HepG2 (cell line): Measurements from ENCODE around the gene CDK11B. TPM values are rescaled to one million over a fixed set of nuclear protein-coding genes. Genes with fewer than 3 reads are reported as not detected.

Experiments
- ATAC-seq: fragments of 200-7000 bp; cut with Tn5 transposase; 3 replicates; pipeline ENCODE4 v1.9.1; 2020; ENCODE audit warnings: mild to moderate bottlenecking, moderate library complexity
- BruUV-seq: library from RNA; stranded (reverse); fragments of 400-500 nt; replicated peaks from 2 replicates; lab custom pipeline; 2021; lab: Mats Ljungman, UMichigan
- CTCF ChIA-PET: fragments of 300-600 bp; formaldehyde crosslinking; extraction: SDS; loops from one replicate; lab custom pipeline; 2021; ENCODE audit warnings: low total read pairs, inconsistent platforms, low intra/inter-chr PET ratio; lab: Yijun Ruan, JAX
- POLR2A ChIA-PET: fragments of 350-600 bp; sonication (Branson Sonifier 250); formaldehyde crosslinking; loops from one replicate; lab custom pipeline; 2020; ENCODE audit warnings: antibody characterized with exemption, inconsistent platforms; lab: Yijun Ruan, JAX
- DNase-seq: peaks from one replicate; pipeline ENCODE4 v3.0.0-alpha.2; 2015; ENCODE audit warnings: low spot score
- FAIRE-seq: peaks from 3 replicates; lab custom pipeline; 2011; peaks lifted over from hg19 to GRCh38; lab: Jason Lieb, UNC
- H2AFZ ChIP-seq: one replicate; pipeline ENCODE4 v1.6.1; 2011; ENCODE audit warnings: low read length, inconsistent platforms
- H3K27ac ChIP-seq: fragments of 300-600 bp; 3 replicates; pipeline ENCODE4 v1.8.0; 2011; ENCODE audit warnings: mixed run types, mild to moderate bottlenecking, mixed read lengths, low read length, inconsistent platforms; ENCODE audit not compliant: insufficient read depth; ENCODE audit errors: extremely low read length
- H3K27me3 ChIP-seq, 2 experiments: fragments of 200-600 bp in 1 of 2; 2 replicates in 1 of 2; 3 replicates in 1 of 2; pipeline versions ENCODE4 v1.6.0 to v1.8.0; 2011; ENCODE audit warnings: low read length in 2 of 2, mild to moderate bottlenecking in 2 of 2, moderate library complexity in 2 of 2, inconsistent platforms in 1 of 2; ENCODE audit not compliant: insufficient read depth in 2 of 2, control insufficient read depth in 1 of 2
- H3K36me3 ChIP-seq, 2 experiments: fragments of 200-600 bp in 1 of 2; replicated peaks in 1 of 2; 2 replicates in 1 of 2; 3 replicates in 1 of 2; pipeline versions ENCODE4 v1.5.1 to v1.8.0; 2011; ENCODE audit warnings: low read length in 2 of 2, inconsistent platforms in 1 of 2; ENCODE audit not compliant: insufficient read depth in 2 of 2, control insufficient read depth in 1 of 2
- H3K4me1 ChIP-seq: 2 replicates; pipeline ENCODE4 v1.5.1; 2012; ENCODE audit warnings: low read length, inconsistent platforms; ENCODE audit not compliant: insufficient read depth
- H3K4me2 ChIP-seq: 2 replicates; pipeline ENCODE4 v1.6.0; 2011; ENCODE audit warnings: low read depth, low read length, inconsistent platforms
- H3K4me3 ChIP-seq, 3 experiments: fragments of 200-600 bp in 1 of 3; sonication (generic), shearing (Covaris generic) in 1 of 3; replicated peaks in 1 of 3; 2 replicates each; pipeline ENCODE4 v1.5.1; 2011 to 2016; ENCODE audit warnings: low read length in 3 of 3, inconsistent platforms in 2 of 3, low read depth in 2 of 3, mild to moderate bottlenecking in 2 of 3, control low read depth in 1 of 3, mixed read lengths in 1 of 3; ENCODE audit not compliant: insufficient read depth in 1 of 3
- H3K79me2 ChIP-seq: one replicate; pipeline ENCODE4 v1.6.1; 2011; ENCODE audit warnings: low read length, inconsistent platforms; ENCODE audit not compliant: insufficient read depth
- H3K9ac ChIP-seq: 2 replicates; pipeline ENCODE4 v1.6.0; 2011; ENCODE audit warnings: mild to moderate bottlenecking, low read depth, low read length, inconsistent platforms; ENCODE audit not compliant: insufficient read depth
- H3K9me3 ChIP-seq: 2 replicates; pipeline ENCODE4 v1.5.1; 2012; ENCODE audit warnings: mild to moderate bottlenecking, low read length
- H4K20me1 ChIP-seq: 2 replicates; pipeline ENCODE4 v1.6.0; 2011; ENCODE audit warnings: inconsistent platforms, mild to moderate bottlenecking, low read length, moderate library complexity; ENCODE audit not compliant: insufficient read depth
- ELF1 ChIP-seq: sonication (generic); formaldehyde crosslinking; IDR thresholded peaks from 2 replicates; pipeline ENCODE4 v1.4.0; 2020; ENCODE audit warnings: missing genetic modification reagents
- FIP1L1 ChIP-seq: fragments of 200-400 bp; formaldehyde crosslinking; IDR thresholded peaks from 2 replicates; pipeline ENCODE4 v1.6.1; 2018; ENCODE audit warnings: low read depth, mild to moderate bottlenecking, low read length, moderate library complexity, borderline replicate concordance; ENCODE audit not compliant: insufficient read depth
- GZF1 ChIP-seq: sonication (generic); formaldehyde crosslinking; IDR thresholded peaks from 2 replicates; pipeline ENCODE4 v1.5.1; 2020; ENCODE audit warnings: mild to moderate bottlenecking, missing genetic modification reagents
- IKZF4 ChIP-seq: sonication (generic); formaldehyde crosslinking; IDR thresholded peaks from 2 replicates; pipeline ENCODE4 v1.5.1; 2020; ENCODE audit warnings: borderline replicate concordance, mild to moderate bottlenecking, low read depth, missing genetic modification reagents; ENCODE audit errors: not compliant biosample characterization
- IRF2 ChIP-seq: IDR thresholded peaks from 2 replicates; pipeline ENCODE4 v1.6.1; 2018; ENCODE audit warnings: missing genetic modification reagents, missing compliant biosample characterization
- ISL2 ChIP-seq: sonication (generic); formaldehyde crosslinking; IDR thresholded peaks from 2 replicates; pipeline ENCODE4 v1.5.0; 2020; ENCODE audit warnings: missing genetic modification reagents
- KDM2A ChIP-seq: sonication (generic); formaldehyde crosslinking; IDR thresholded peaks from 2 replicates; pipeline ENCODE4 v1.4.0; 2020; ENCODE audit warnings: low read depth, missing genetic modification reagents, borderline replicate concordance
- KDM5B ChIP-seq: sonication (generic); formaldehyde crosslinking; IDR thresholded peaks from 2 replicates; pipeline ENCODE4 v1.4.0; 2020; ENCODE audit warnings: missing genetic modification reagents, mild to moderate bottlenecking, borderline replicate concordance
- KMT2B ChIP-seq: IDR thresholded peaks from 2 replicates; pipeline ENCODE4 v1.6.1; 2016; ENCODE audit warnings: missing genetic modification reagents, missing compliant biosample characterization
- PAWR ChIP-seq: sonication (generic); formaldehyde crosslinking; IDR thresholded peaks from 2 replicates; pipeline ENCODE4 v1.4.0; 2020; ENCODE audit warnings: missing genetic modification reagents, mild to moderate bottlenecking, borderline replicate concordance
- PHF5A ChIP-seq: IDR thresholded peaks from one replicate; pipeline ENCODE4 v1.6.1; 2018; ENCODE audit warnings: low read depth, missing genetic modification reagents; ENCODE audit not compliant: unreplicated experiment
- POLR2G ChIP-seq: fragments of 200-400 bp; formaldehyde crosslinking; IDR thresholded peaks from 2 replicates; pipeline ENCODE4 v1.6.1; 2018; ENCODE audit warnings: mild to moderate bottlenecking, low read depth, low read length, moderate library complexity
- PREB ChIP-seq: sonication (generic); formaldehyde crosslinking; IDR thresholded peaks from 2 replicates; pipeline ENCODE4 v1.4.0; 2020; ENCODE audit warnings: missing genetic modification reagents
- REPIN1 ChIP-seq: sonication (generic); formaldehyde crosslinking; IDR thresholded peaks from 2 replicates; pipeline ENCODE4 v1.8.0; 2022; ENCODE audit warnings: missing genetic modification reagents, low read depth, mild to moderate bottlenecking, borderline replicate concordance
- TBP ChIP-seq: sonication (generic); formaldehyde crosslinking; IDR thresholded peaks from 2 replicates; pipeline ENCODE4 v1.5.0; 2020; ENCODE audit warnings: missing genetic modification reagents
- ZNF414 ChIP-seq: sonication (generic); formaldehyde crosslinking; IDR thresholded peaks from 2 replicates; pipeline ENCODE4 v1.5.0; 2020; ENCODE audit warnings: missing genetic modification reagents
- ZNF556 ChIP-seq: sonication (generic); formaldehyde crosslinking; IDR thresholded peaks from 2 replicates; pipeline ENCODE4 v1.4.0; 2020; ENCODE audit warnings: mild to moderate bottlenecking, missing genetic modification reagents, borderline replicate concordance
- ZNF563 ChIP-seq: sonication (generic); formaldehyde crosslinking; IDR thresholded peaks from 2 replicates; pipeline ENCODE4 v1.8.0; 2022; ENCODE audit warnings: mild to moderate bottlenecking, moderate library complexity, missing genetic modification reagents
- ZNF850 ChIP-seq: sonication (generic); formaldehyde crosslinking; conservative IDR thresholded peaks from 2 replicates; pipeline ENCODE4 v1.9.0; 2021; ENCODE audit warnings: mild to moderate bottlenecking, missing genetic modification reagents
- WGBS: methylation state at CpG from one replicate; pipeline ENCODE4 v1.1.6; 2017; ENCODE audit warnings: low lambda C conversion rate; 5-methylcytosine and 5-hydroxymethylcytosine counted together
- in situ Hi-C: cut with HindIII; loops from 2 replicates; pipeline ENCODE4 v1.10.0; 2017; ENCODE audit warnings: low pct_unique_long_range_greater_than_20kb; ENCODE audit not compliant: extremely low pct_ligation_motif_present
- intact Hi-C: fragments of 100-400 bp; cut with micrococcal nuclease; formaldehyde crosslinking; loops from one replicate; pipeline ENCODE4 v1.10.0; 2022; ENCODE audit not compliant: unreplicated experiment
- polyA plus RNA-seq, 8 experiments: library from polyadenylated mRNA; depleted of rRNA in 3 of 8; stranded (reverse) in 7 of 8; unstranded in 1 of 8; fragments of >200 nt; fragmentation: Illumina TruSeq in 4 of 8; extraction: Trizol in 4 of 8; gene quantifications; 2 replicates each; pipeline versions ENCODE4 v1.2.1 to v1.2.3, GENCODE V29; 2011 to 2016; ENCODE audit warnings: low read depth in 4 of 8, missing spikeins in 1 of 8, mixed read lengths in 1 of 8; ENCODE audit not compliant: insufficient read depth in 1 of 8
- total RNA-seq, 5 experiments: library from RNA; depleted of rRNA; stranded (reverse); fragments of >200 nt; fragmentation: Illumina TruSeq; extraction: Trizol; gene quantifications; 2 replicates each; pipeline ENCODE4 v1.2.3, GENCODE V29; 2016; ENCODE audit warnings: low read depth in 1 of 5
- TF ChIP-seq, protein P1 (sequence below): sonication (generic); formaldehyde crosslinking; IDR thresholded peaks from 2 replicates; pipeline ENCODE4 v1.8.1; 2023; ENCODE audit warnings: missing genetic modification reagents, inconsistent platforms, borderline replicate concordance

Gene CDK11B
- total and polyA plus RNA-seq, 2 of the 13 experiments (the other 11 are each of a cell fraction or from before 2014, with no cell fraction given) = 3.6 to 15.1 TPM

GRCh38 chr1:1615256-1616044 lies 43.4 kb downstream of the CDK11B start, which contains the start of gene MIB2 (continued):
- TF ChIP-seq IKZF4 (CRISPR knock-in tag) = peak; percentile 84
- TF ChIP-seq ISL2 (CRISPR knock-in tag) = peak; percentile 64
- peak; percentile 60 for TF ChIP-seq ELF1 (CRISPR knock-in tag)

DNA sequence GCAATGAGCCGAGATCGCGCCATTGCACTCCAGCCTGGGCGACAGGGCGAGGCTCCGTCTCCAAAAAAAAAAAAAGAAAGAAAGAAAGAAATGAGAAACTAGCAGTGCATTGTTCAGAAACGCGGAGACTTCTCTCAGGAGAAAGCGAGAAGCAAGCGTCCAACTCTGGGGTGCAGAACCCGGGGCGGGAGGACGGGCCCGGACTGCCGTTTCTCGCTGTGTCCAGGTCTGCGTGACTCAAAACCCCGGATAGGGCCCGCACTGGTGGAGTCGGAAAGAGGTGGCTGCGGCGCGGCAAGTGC lies 43.9 kb downstream of the CDK11B start:
- no peak for DNase-seq
- peaks cover 1 to 14% of the 10 kb centered on the region in 2 experiments; a peak in 2 of 5 replicates for H3K36me3 ChIP-seq
- peak overlapping the region; percentile 99 for H3K27ac ChIP-seq
- H3K27me3 ChIP-seq = no peaks in the 10 kb centered on the region; a peak in 2 of 5 replicates
- H4K20me1 ChIP-seq = peaks cover 8% of the 10 kb centered on the region; the same call in 1 of the 2 replicates
- no TSS peak for BruUV-seq
- FAIRE-seq = no peak
- peaks cover 46% of the 10 kb centered on the region for H3K4me1 ChIP-seq
- CTCF ChIA-PET = no interaction called here
- in situ Hi-C loops (loop anchor here (5.0 kb wide), 1 partner anchor 38 kb away; no protein-coding TSS in a partner anchor), intact Hi-C loops (loop anchor here (5.0 kb wide), 1 partner anchor 38 kb away; no protein-coding TSS in a partner anchor)
- peaks cover 18% of the 10 kb centered on the region for H3K79me2 ChIP-seq
- H3K4me3 ChIP-seq = peak overlapping the region; percentile 90 to 100 (median 98)
- ATAC-seq = no peak
- POLR2A ChIA-PET = interaction anchor here (0.7 to 3.3 kb wide), 9 partner anchors 11 to 167 kb away, joined by 3 to 29 read pairs (median 4); partner anchors contain the start of gene ATAD3A
- H2AFZ ChIP-seq = no peak overlapping the region
- H3K9ac ChIP-seq = peak overlapping the region; percentile 100
- H3K9me3 ChIP-seq = no peaks in the 10 kb centered on the region
- peak overlapping the region; percentile 82 for H3K4me2 ChIP-seq
- 2% methylated on average over 15 of the region's 23 CpGs for WGBS
- TF ChIP-seq ZNF563 (CRISPR knock-in tag) (no peak), FIP1L1 (0 out of 2 replicates have a peak, but pooled peaks have one; percentile 52), KDM5B (0 out of 2 replicates have a peak, but pooled peaks have one; percentile 7), POLR2G (no peak), PAWR (CRISPR knock-in tag) (no peak), ZNF556 (no peak), REPIN1 (CRISPR knock-in tag) (no peak), PREB (no peak), TBP (CRISPR knock-in tag) (no peak), PHF5A (CRISPR knock-in tag) (no peak), ZNF414 (CRISPR knock-in tag) (no peak), GZF1 (no peak), ZNF850 (CRISPR knock-in tag) (no peak), IRF2 (no peak), KDM2A (CRISPR knock-in tag) (no peak), KMT2B (CRISPR knock-in tag) (no peak)
- TF ChIP-seq, protein P1, sequence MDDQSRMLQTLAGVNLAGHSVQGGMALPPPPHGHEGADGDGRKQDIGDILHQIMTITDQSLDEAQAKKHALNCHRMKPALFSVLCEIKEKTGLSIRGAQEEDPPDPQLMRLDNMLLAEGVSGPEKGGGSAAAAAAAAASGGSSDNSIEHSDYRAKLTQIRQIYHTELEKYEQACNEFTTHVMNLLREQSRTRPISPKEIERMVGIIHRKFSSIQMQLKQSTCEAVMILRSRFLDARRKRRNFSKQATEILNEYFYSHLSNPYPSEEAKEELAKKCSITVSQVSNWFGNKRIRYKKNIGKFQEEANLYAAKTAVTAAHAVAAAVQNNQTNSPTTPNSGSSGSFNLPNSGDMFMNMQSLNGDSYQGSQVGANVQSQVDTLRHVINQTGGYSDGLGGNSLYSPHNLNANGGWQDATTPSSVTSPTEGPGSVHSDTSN (CRISPR knock-in tag) = no peak
